ENCODE data around the gene LSM11. TPM values are rescaled to one million over a fixed set of nuclear protein-coding genes. Genes with fewer than 3 reads are reported as not detected.

The LSM11 gene
- total and polyA plus RNA-seq, 2 donors (not counting 1 experiment from before 2014, with no cell fraction given), result 1.00 to 4.2 TPM

GRCh38 chr5:157739388-157740228, 3.9 kb upstream of the LSM11 start:
- TF ChIP-seq EZH2 (IDR thresholded peaks at IDR 0.05; ENCODE audit: borderline replicate concordance, insufficient read depth, low read depth, low read length, poor library complexity, severe bottlenecking), result no peak
- no peak for TF ChIP-seq CTCF (IDR thresholded peaks at IDR 0.05)
- Histone ChIP-seq H3K9ac (ENCODE audit: low read length) (no peak overlapping the region), H4K20me1 (ENCODE audit: control insufficient read depth, insufficient read depth, low read length, poor library complexity, severe bottlenecking) (no peaks in the 10 kb centered on the region), H3K79me2 (ENCODE audit: control insufficient read depth, insufficient read depth, low read length) (peaks cover 6% of the 10 kb centered on the region), H2AFZ (ENCODE audit: insufficient read depth, low read depth, low read length, poor library complexity, severe bottlenecking) (no peak overlapping the region), H3K27me3 (replicated peaks in 1 of 4; ENCODE audit: control extremely low read depth in 1 of 4, control insufficient read depth in 3 of 4, insufficient read depth in 4 of 4, low read length in 3 of 4) (no peaks in the 10 kb centered on the region), H3K4me2 (replicated peaks; ENCODE audit: low read depth, low read length, poor library complexity, severe bottlenecking) (no peak overlapping the region), H3K27ac (ENCODE audit: low read length in 2 of 2) (no peak overlapping the region), H3K4me3 (ENCODE audit: control extremely low read depth in 1 of 5, extremely low read depth in 1 of 5, insufficient read depth in 1 of 5, low read depth in 2 of 5, low read length in 4 of 5) (no peak overlapping the region), H3K4me1 (ENCODE audit: control insufficient read depth in 2 of 2, insufficient read depth in 2 of 2, low read length in 2 of 2) (peaks cover 8 to 10% of the 10 kb centered on the region in 2 donors), H3K9me3 (ENCODE audit: control extremely low read depth in 1 of 3, control insufficient read depth in 2 of 3, insufficient read depth in 1 of 3, low read length in 2 of 3) (no peaks in the 10 kb centered on the region), H3K36me3 (replicated peaks in 1 of 2; ENCODE audit: control extremely low read depth in 1 of 2, control insufficient read depth in 1 of 2, extremely low read depth in 1 of 2, insufficient read depth in 2 of 2, low read length in 1 of 2) (peaks cover 3 to 18% of the 10 kb centered on the region in 2 experiments)
- POLR2A ChIA-PET, result no interaction called here
- no peaks in the 10 kb centered on the region for H3K27me3 Mint-ChIP-seq
- ATAC-seq (ENCODE audit: low read depth) (no peak), DNase-seq (no peak)
- CTCF ChIA-PET, result interaction anchor here (1.2 to 2.1 kb wide), 2 partner anchors 15 to 308 kb away, joined by 3 to 13 read pairs; no protein-coding TSS in a partner anchor
- intact Hi-C loops (cut with micrococcal nuclease), result loop anchor here (5.0 kb wide), 1 partner anchor 237 kb away; no protein-coding TSS in a partner anchor
- no peak overlapping the region for H3K4me3 Mint-ChIP-seq
- peaks cover 15% of the 10 kb centered on the region for H3K4me1 Mint-ChIP-seq
- WGBS (ENCODE audit: insufficient coverage), result 94% methylated on average over 6 of the region's 12 CpGs
- H3K27ac Mint-ChIP-seq, result peak overlapping the region; percentile 15
- H3K9me3 Mint-ChIP-seq (ENCODE audit: insufficient read depth), result no peaks in the 10 kb centered on the region

GRCh38 chr5:157740229-157740610, 3.3 kb upstream of the LSM11 start:
- 76% methylated on average over 3 of the region's 3 CpGs for WGBS (ENCODE audit: insufficient coverage)
- H3K27me3 Mint-ChIP-seq, result no peaks in the 10 kb centered on the region
- ATAC-seq (ENCODE audit: low read depth), result no peak
- Histone ChIP-seq H3K4me1 (ENCODE audit: control insufficient read depth in 2 of 2, insufficient read depth in 2 of 2, low read length in 2 of 2) (peaks cover 12 to 13% of the 10 kb centered on the region in 2 donors), H3K36me3 (replicated peaks in 1 of 2; ENCODE audit: control extremely low read depth in 1 of 2, control insufficient read depth in 1 of 2, extremely low read depth in 1 of 2, insufficient read depth in 2 of 2, low read length in 1 of 2) (peaks cover 2 to 14% of the 10 kb centered on the region in 2 experiments), H3K4me2 (replicated peaks; ENCODE audit: low read depth, low read length, poor library complexity, severe bottlenecking) (no peak overlapping the region), H2AFZ (ENCODE audit: insufficient read depth, low read depth, low read length, poor library complexity, severe bottlenecking) (no peak overlapping the region), H3K79me2 (ENCODE audit: control insufficient read depth, insufficient read depth, low read length) (peaks cover 8% of the 10 kb centered on the region), H3K4me3 (ENCODE audit: control extremely low read depth in 1 of 5, extremely low read depth in 1 of 5, insufficient read depth in 1 of 5, low read depth in 2 of 5, low read length in 4 of 5) (no peak overlapping the region), H3K9me3 (ENCODE audit: control extremely low read depth in 1 of 3, control insufficient read depth in 2 of 3, insufficient read depth in 1 of 3, low read length in 2 of 3) (no peaks in the 10 kb centered on the region), H3K27ac (ENCODE audit: low read length in 2 of 2) (no peak overlapping the region), H3K27me3 (replicated peaks in 1 of 4; ENCODE audit: control extremely low read depth in 1 of 4, control insufficient read depth in 3 of 4, insufficient read depth in 4 of 4, low read length in 3 of 4) (no peaks in the 10 kb centered on the region), H3K9ac (ENCODE audit: low read length) (no peak overlapping the region), H4K20me1 (ENCODE audit: control insufficient read depth, insufficient read depth, low read length, poor library complexity, severe bottlenecking) (no peaks in the 10 kb centered on the region)
- TF ChIP-seq CTCF (IDR thresholded peaks at IDR 0.05) (peak; percentile 58), EZH2 (IDR thresholded peaks at IDR 0.05; ENCODE audit: borderline replicate concordance, insufficient read depth, low read depth, low read length, poor library complexity, severe bottlenecking) (no peak)
- H3K4me3 Mint-ChIP-seq, result no peak overlapping the region
- no peaks in the 10 kb centered on the region for H3K9me3 Mint-ChIP-seq (ENCODE audit: insufficient read depth)
- POLR2A ChIA-PET, result no interaction called here
- DNase-seq, result peak; percentile 53
- H3K4me1 Mint-ChIP-seq, result peaks cover 19% of the 10 kb centered on the region
- H3K27ac Mint-ChIP-seq, result no peak overlapping the region
- intact Hi-C loops (cut with micrococcal nuclease), result loop anchor here (5.0 kb wide), 1 partner anchor 238 kb away; no protein-coding TSS in a partner anchor
- CTCF ChIA-PET, result interaction anchor here (6.5 to 9.0 kb wide), 2 partner anchors 71 to 308 kb away, joined by 93 to 100 read pairs; partner anchors contain the start of gene C5orf52

Measured in B cell (primary cell).